Kidney (tissue), 14 donors: Measurements from ENCODE around the gene LEMD1. TPM values are rescaled to one million over a fixed set of nuclear protein-coding genes. Genes with fewer than 3 reads are reported as not detected.

ENCODE experiments used
- DNase-seq, 5 donors: peaks; one replicate each; pipeline ENCODE4 v3.0.0-alpha.2; 2013 to 2020
- FAIRE-seq: peaks from 2 replicates; lab custom pipeline; 2012; peaks lifted over from hg19 to GRCh38; lab: Jason Lieb, UNC
- H3K27ac ChIP-seq, 2 donors: one replicate each; pipeline ENCODE4 v1.7.0; 2013; ENCODE audit warnings: low read depth in 2 of 2, low read length in 2 of 2, inconsistent platforms in 1 of 2
- H3K27me3 ChIP-seq: one replicate; pipeline ENCODE4 v1.7.1; 2013; ENCODE audit warnings: low read length, inconsistent platforms; ENCODE audit not compliant: control insufficient read depth, insufficient read depth
- H3K36me3 ChIP-seq, 3 donors: one replicate each; pipeline versions ENCODE4 v1.7.0 to v1.7.1; 2013; ENCODE audit warnings: low read length in 3 of 3, control low read depth in 1 of 3, inconsistent platforms in 1 of 3; ENCODE audit not compliant: insufficient read depth in 3 of 3, control insufficient read depth in 2 of 3
- H3K4me1 ChIP-seq, 3 donors: one replicate each; pipeline versions ENCODE4 v1.7.0 to v1.7.1; 2013; ENCODE audit warnings: low read length in 3 of 3, inconsistent platforms in 1 of 3, low read depth in 1 of 3; ENCODE audit not compliant: control insufficient read depth in 2 of 3, insufficient read depth in 2 of 3
- H3K4me3 ChIP-seq, 3 donors: one replicate each; pipeline versions ENCODE4 v1.7.0 to v1.8.1; 2013; ENCODE audit warnings: low read length in 3 of 3, control low read depth in 1 of 3, inconsistent platforms in 1 of 3
- H3K9ac ChIP-seq, 3 donors: one replicate each; pipeline versions ENCODE4 v1.7.0 to v1.7.1; 2013; ENCODE audit warnings: low read length in 3 of 3, control low read depth in 1 of 3, inconsistent platforms in 1 of 3
- H3K9me3 ChIP-seq, 3 donors: one replicate each; pipeline versions ENCODE4 v1.7.0 to v1.7.1; 2013; ENCODE audit warnings: low read length in 3 of 3, control low read depth in 1 of 3, inconsistent platforms in 1 of 3; ENCODE audit not compliant: control insufficient read depth in 2 of 3, insufficient read depth in 1 of 3
- intact Hi-C: fragments of 100-400 bp; cut with DNase I; formaldehyde crosslinking; loops from one replicate; pipeline ENCODE4 v1.11.1; 2022
- polyA plus RNA-seq: library from polyadenylated mRNA; stranded (reverse); fragments of 350-450 nt; fragmentation: Illumina TruSeq; extraction: RNeasy Lipid Tissue Mini Kit (QIAGEN cat#74804); gene quantifications from one replicate; pipeline ENCODE4 v1.2.3, GENCODE V29; 2014; ENCODE audit warnings: low read depth, low replicate concordance; ENCODE audit not compliant: insufficient read depth
- total RNA-seq: library from RNA; stranded (reverse); fragmentation: NEBNext Ultra II Directional; extraction: Animal tissue kit (Norgen Biotek cat#: 25700); gene quantifications from one replicate; pipeline ENCODE4 v1.2.1, GENCODE V29; 2021
- TF ChIP-seq, protein P1 (sequence below): IDR thresholded peaks from 3 replicates; pipeline ENCODE4 v1.5.1; 2012; ENCODE audit warnings: mild to moderate bottlenecking, moderate library complexity, borderline replicate concordance; ENCODE audit not compliant: insufficient read depth; ENCODE audit errors: extremely low read depth
- donor health status: control.
- donor health status: control.
- donor health status: control.
- donor health status: control.
- donor health status: control.
- donor health status: DM: yes; HTN: yes; CAD: no.
- donor health status: Normal renal cell carcinoma (clear cell type).

The LEMD1 gene
- total and polyA plus RNA-seq, 2 donors from 2014 or later, result 6.5 TPM; not detected in 1

DNA sequence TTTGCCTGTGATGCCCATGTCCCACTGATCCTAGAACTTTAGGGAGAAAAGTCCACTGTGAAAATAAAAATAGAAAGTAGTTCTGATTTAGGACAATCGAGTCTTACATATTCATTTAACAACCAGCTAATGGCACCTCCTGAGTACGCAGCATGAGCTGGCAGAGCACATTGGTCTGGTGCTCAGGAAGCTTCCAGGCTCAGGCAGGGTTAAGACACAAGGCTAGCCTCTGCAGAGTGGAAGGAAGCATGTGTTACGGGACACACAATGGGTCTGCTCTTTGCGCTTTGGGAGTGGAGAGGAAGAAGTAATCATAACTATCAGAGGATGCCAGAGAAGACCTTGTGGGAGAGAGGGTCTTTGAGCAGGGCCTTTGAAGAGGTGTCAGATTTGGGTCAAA is 61.0 kb downstream of the LEMD1 start:
- intact Hi-C loops, result no loop called here
- no peak for FAIRE-seq
- TF ChIP-seq, protein P1, sequence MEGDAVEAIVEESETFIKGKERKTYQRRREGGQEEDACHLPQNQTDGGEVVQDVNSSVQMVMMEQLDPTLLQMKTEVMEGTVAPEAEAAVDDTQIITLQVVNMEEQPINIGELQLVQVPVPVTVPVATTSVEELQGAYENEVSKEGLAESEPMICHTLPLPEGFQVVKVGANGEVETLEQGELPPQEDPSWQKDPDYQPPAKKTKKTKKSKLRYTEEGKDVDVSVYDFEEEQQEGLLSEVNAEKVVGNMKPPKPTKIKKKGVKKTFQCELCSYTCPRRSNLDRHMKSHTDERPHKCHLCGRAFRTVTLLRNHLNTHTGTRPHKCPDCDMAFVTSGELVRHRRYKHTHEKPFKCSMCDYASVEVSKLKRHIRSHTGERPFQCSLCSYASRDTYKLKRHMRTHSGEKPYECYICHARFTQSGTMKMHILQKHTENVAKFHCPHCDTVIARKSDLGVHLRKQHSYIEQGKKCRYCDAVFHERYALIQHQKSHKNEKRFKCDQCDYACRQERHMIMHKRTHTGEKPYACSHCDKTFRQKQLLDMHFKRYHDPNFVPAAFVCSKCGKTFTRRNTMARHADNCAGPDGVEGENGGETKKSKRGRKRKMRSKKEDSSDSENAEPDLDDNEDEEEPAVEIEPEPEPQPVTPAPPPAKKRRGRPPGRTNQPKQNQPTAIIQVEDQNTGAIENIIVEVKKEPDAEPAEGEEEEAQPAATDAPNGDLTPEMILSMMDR, result no peak

DNA sequence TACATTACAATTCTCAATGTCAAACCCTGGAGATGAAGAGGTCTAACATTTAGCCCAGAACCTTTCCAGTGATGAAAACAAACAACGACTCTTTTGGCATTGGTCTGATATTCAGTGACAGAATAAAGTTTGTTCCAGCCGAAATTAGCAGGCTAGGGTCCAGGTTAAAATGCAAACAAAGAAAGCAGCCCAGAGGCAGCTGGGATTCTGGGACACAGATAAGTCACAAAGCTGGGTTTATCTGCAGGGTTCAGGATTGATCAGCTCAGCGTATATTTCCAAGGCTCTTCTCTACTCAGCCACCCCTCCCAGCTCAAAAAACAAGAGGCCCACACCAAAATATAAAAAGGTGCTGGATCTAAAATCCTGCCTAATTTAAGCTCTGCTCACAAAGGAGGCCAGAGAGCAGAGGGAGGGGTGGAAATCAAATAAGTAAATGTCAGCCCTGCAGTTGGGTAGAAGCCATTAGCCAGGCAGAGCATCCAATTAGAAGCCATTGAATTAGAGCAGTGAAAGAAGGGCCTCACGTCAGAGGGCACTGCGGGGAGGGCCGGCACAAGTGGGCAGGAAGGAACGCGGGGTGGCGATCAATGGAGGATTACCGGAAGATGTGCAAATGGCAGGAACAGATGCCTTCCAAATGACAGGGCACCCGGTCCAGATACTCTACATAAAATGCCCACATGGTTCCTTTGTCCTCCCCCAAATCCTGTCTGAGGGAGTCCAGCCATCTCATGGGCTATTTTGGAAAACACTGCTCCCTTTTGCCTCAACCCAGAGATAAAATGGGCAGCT is 61.9 kb downstream of the LEMD1 start:
- H3K4me3 ChIP-seq, result no peak overlapping the region
- H3K9me3 ChIP-seq, result no peaks in the 10 kb centered on the region
- H3K27ac ChIP-seq, result no peak overlapping the region
- H3K4me1 ChIP-seq, result peaks cover 0 to 2% (median 0%) of the 10 kb centered on the region in 3 donors
- DNase-seq, result peak in 1 of 5 donors; percentile 46
- intact Hi-C loops, result no loop called here
- H3K36me3 ChIP-seq, result no peaks in the 10 kb centered on the region
- H3K9ac ChIP-seq, result no peak overlapping the region
- TF ChIP-seq, protein P1, result no peak
- FAIRE-seq, result no peak
- no peaks in the 10 kb centered on the region for H3K27me3 ChIP-seq

More for the DNA sequence above, 61.0 kb downstream of the LEMD1 start:
- DNase-seq, result no peak
- no peak overlapping the region for H3K9ac ChIP-seq
- no peaks in the 10 kb centered on the region for H3K9me3 ChIP-seq
- no peaks in the 10 kb centered on the region for H3K4me1 ChIP-seq
- H3K36me3 ChIP-seq, result no peaks in the 10 kb centered on the region
- no peak overlapping the region for H3K27ac ChIP-seq
- no peak overlapping the region for H3K4me3 ChIP-seq
- no peaks in the 10 kb centered on the region for H3K27me3 ChIP-seq

DNA sequence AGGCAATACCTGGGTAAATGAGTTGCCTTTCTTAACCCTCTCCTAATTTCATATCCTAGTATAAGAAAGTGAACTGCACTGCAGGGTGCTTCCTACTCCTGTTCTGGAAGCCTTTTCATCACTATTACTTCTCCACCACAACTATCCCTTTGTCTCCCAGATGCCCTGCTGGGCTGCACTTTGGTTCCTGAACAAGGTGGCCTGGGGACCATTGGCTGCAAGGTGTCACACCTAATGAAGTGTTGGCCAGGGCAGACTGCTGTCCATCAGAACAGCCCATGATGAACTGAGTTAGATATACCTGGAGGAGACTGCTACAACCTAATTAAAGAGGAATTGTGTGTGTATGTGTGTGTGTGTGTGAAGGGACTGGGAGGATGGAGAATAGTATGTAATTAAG is 63.3 kb downstream of the LEMD1 start:
- intact Hi-C loops, result no loop called here
- TF ChIP-seq, protein P1, result no peak
- H3K4me1 ChIP-seq, result peaks cover 0 to 2% (median 0%) of the 10 kb centered on the region in 3 donors
- no peak overlapping the region for H3K27ac ChIP-seq
- no peak overlapping the region for H3K4me3 ChIP-seq
- no peak overlapping the region for H3K9ac ChIP-seq
- H3K27me3 ChIP-seq, result no peaks in the 10 kb centered on the region
- no peaks in the 10 kb centered on the region for H3K9me3 ChIP-seq
- DNase-seq, result no peak
- H3K36me3 ChIP-seq, result no peaks in the 10 kb centered on the region
- no peak for FAIRE-seq
